Coronary artery (tissue), 2 donors: Measurements from ENCODE around the gene SPAG16.

ENCODE experiments used
- DNase-seq: peaks from one replicate; pipeline ENCODE4 v3.0.0-alpha.2; 2017; ENCODE audit warnings: low spot score
- H3K27ac ChIP-seq, 2 donors: fragments of 200-600 bp; sonication (generic); one replicate each; pipeline ENCODE4 v1.5.1; 2016 to 2019
- H3K4me3 ChIP-seq: fragments of 200-600 bp; sonication (generic); 2 replicates; pipeline ENCODE4 v1.5.1; 2016; ENCODE audit warnings: mild to moderate bottlenecking, moderate library complexity
- CTCF ChIP-seq: fragments of 200-600 bp; sonication (generic); IDR thresholded peaks from one replicate; pipeline ENCODE4 v1.5.1; 2019; ENCODE audit warnings: antibody characterized with exemption

SPAG16 gene

DNA sequence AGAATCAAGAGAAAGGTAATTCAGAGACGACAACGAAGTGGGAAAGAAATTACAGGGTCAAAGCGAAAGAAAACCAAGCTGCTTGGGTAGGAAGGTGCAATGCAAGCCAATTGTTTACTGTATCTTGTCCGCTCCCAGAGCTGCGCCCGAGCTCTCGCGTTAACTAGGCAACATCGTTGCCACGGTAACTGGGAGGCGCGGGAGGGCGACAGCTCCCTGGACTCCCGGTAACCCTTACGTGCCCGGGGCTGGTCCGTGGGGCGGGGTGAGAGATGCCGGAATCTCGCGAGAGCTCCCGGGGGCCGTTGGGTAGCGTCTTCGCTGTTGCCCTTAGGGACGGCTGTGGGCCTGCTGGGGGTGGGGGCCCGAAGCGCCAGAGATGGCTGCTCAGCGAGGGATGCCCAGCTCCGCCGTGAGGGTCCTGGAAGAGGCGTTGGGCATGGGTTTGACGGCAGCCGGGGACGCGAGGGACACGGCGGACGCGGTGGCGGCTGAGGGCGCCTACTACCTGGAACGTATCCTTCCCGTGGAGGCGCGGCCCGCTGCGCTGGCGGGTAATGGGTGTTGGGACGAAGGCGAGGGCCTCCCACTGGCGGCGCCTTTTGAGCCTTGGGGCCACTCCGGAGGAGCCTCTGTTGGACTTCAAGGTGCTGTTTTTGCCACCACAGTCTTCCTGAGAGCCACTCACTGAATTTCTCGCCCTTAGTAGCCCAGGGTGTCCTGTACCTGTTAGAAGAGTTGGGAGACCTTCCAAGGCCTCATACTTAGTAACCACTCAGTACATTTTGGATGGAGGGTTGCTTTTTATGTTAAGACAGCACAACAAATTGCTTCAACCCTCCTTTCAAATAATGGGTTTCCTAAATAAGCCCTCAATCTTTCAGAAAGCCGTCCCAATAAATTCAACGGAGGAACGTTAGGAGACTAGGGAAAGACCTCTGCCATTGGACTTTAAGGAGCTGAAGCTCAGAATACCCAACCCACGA is at the start of gene SPAG16:
TSS of gene SPAG16 (plus strand) at position 360 of the 986 bp plus-strand sequence.
- Histone ChIP-seq H3K27ac (peak within 1 kb of the TSS; percentile 53 to 86), H3K4me3 (peak within 1 kb of the TSS; percentile 96)
- DNase-seq = peak; percentile 96
- TF ChIP-seq CTCF = no peak

- H3K4me3 ChIP-seq = no peak overlapping the region
- no peak for TF ChIP-seq CTCF
- no peak overlapping the region for H3K27ac ChIP-seq
- DNase-seq = no peak
Measured at GRCh38 chr2:213234641-213235040, 49.6 kb upstream of the SPAG16 start.

DNA sequence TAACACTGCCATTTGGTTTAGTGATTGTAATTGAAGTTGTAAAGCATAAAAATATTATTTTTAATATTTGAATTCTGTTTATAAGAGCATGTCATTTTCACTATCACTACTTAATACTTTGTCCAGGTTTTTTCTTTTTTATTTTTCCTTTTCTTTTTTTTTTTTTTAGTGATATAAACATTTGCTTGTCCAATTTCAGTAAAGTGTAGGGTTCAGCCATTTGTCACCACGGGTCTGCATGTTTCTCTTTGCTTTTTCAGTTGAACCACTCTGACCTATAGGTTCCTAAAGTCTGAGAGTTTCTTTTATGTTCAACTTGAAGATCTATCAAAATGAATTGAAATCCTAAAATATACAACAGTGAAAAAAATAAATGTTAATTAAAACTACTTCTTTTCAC is 48.5 kb upstream of the SPAG16 start:
- TF ChIP-seq CTCF = no peak
- H3K27ac ChIP-seq = no peak overlapping the region
- DNase-seq = no peak
- no peak overlapping the region for H3K4me3 ChIP-seq

GRCh38 chr2:213237251-213237650 is 47.0 kb upstream of the SPAG16 start:
- TF ChIP-seq CTCF = no peak
- Histone ChIP-seq H3K27ac (no peak overlapping the region), H3K4me3 (no peak overlapping the region)
- no peak for DNase-seq

DNA sequence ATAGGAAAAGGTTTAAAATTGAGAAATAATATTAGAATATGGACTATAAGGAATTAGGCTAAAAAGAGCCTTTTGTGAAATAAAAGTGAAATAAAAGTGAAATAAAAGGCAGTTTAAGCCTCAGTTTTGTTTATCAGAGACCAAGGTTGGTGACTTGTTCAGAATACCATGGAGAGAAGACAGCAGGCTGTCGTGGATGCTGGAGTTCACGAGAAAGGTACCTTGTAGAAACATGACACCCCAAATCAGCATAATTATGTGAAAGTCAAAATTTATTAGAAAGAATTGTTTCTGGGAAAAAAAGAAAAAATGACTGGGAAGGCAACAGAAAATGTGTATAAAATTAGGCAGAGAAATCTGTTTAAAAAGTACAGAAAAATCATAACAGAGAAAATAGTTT is 46.5 kb upstream of the SPAG16 start:
- no peak for TF ChIP-seq CTCF
- DNase-seq = no peak
- Histone ChIP-seq H3K27ac (no peak overlapping the region), H3K4me3 (no peak overlapping the region)

- H3K27ac ChIP-seq = peak overlapping the region; percentile 69 to 79
- TF ChIP-seq CTCF = no peak
- DNase-seq = no peak
- peak overlapping the region; percentile 56 for H3K4me3 ChIP-seq
Measured at GRCh38 chr2:213238753-213239495, 45.3 kb upstream of the SPAG16 start.
